Panc1 (cell line): ENCODE results near the gene SOHLH2. TPM values are rescaled to one million over a fixed set of nuclear protein-coding genes. Genes with fewer than 3 reads are reported as not detected.

ENCODE experiments used
- ATAC-seq: fragments of 200-7000 bp; cut with Tn5 transposase; 2 replicates; pipeline ENCODE4 v1.9.1; 2020; ENCODE audit warnings: mild to moderate bottlenecking, moderate library complexity
- BruUV-seq: library from RNA; stranded (reverse); fragments of 400-500 nt; replicated peaks from 2 replicates; lab custom pipeline; 2021; lab: Mats Ljungman, UMichigan
- CTCF ChIA-PET: fragments of 300-600 bp; sonication (Branson Sonifier 250); formaldehyde crosslinking; loops from one replicate; lab custom pipeline; 2022; ENCODE audit warnings: antibody characterized with exemption; lab: Charles Lee
- POLR2A ChIA-PET: fragments of 300-600 bp; sonication (Branson Sonifier 250); formaldehyde crosslinking; loops from one replicate; lab custom pipeline; 2022; ENCODE audit warnings: antibody characterized with exemption; lab: Charles Lee
- DNase-seq: peaks from one replicate; pipeline ENCODE4 v3.0.0-alpha.2; 2010; ENCODE audit warnings: low read depth, low spot score
- H3K27ac ChIP-seq: 2 replicates; pipeline ENCODE4 v1.5.1; 2011; ENCODE audit warnings: mild to moderate bottlenecking, low read length, inconsistent platforms
- H3K27me3 ChIP-seq: fragments of 200-500 bp; sonication (Bioruptor generic); 2 replicates; pipeline ENCODE4 v1.6.0; 2014; ENCODE audit warnings: low read length, inconsistent platforms; ENCODE audit not compliant: control insufficient read depth, insufficient read depth
- H3K36me3 ChIP-seq: fragments of 200-500 bp; sonication (Bioruptor generic); 2 replicates; pipeline ENCODE4 v1.5.1; 2014; ENCODE audit warnings: inconsistent platforms, mild to moderate bottlenecking, low read length, moderate library complexity; ENCODE audit not compliant: control insufficient read depth, insufficient read depth
- H3K4me1 ChIP-seq: 2 replicates; pipeline ENCODE4 v1.5.1; 2011; ENCODE audit warnings: inconsistent platforms, mild to moderate bottlenecking, low read length, moderate library complexity; ENCODE audit not compliant: control insufficient read depth, insufficient read depth
- H3K4me3 ChIP-seq, 2 experiments: 2 replicates each; pipeline ENCODE4 v1.5.1; 2011 to 2012; ENCODE audit warnings: low read depth in 2 of 2, low read length in 2 of 2, mild to moderate bottlenecking in 2 of 2, inconsistent platforms in 1 of 2, moderate library complexity in 1 of 2
- H3K9me3 ChIP-seq: fragments of 200-500 bp; sonication (Bioruptor generic); 2 replicates; pipeline ENCODE4 v1.5.1; 2014; ENCODE audit warnings: low read depth, mild to moderate bottlenecking, inconsistent platforms, low read length, moderate library complexity; ENCODE audit not compliant: control insufficient read depth, insufficient read depth
- CTCF ChIP-seq: fragments of 450-650 bp; IDR thresholded peaks from 2 replicates; pipeline ENCODE4 v1.5.1; 2017; ENCODE audit warnings: mild to moderate bottlenecking
- POLR2AphosphoS5 ChIP-seq: IDR thresholded peaks from 2 replicates; pipeline ENCODE4 v1.6.1; 2012; ENCODE audit warnings: mild to moderate bottlenecking, low read depth, low read length, moderate library complexity
- SIN3A ChIP-seq: IDR thresholded peaks from 2 replicates; pipeline ENCODE4 v1.6.1; 2012; ENCODE audit warnings: low read depth, mild to moderate bottlenecking, low read length, moderate library complexity, borderline replicate concordance; ENCODE audit not compliant: insufficient read depth
- TCF7L2 ChIP-seq: IDR thresholded peaks from 2 replicates; pipeline ENCODE4 v1.6.1; 2011; ENCODE audit warnings: mild to moderate bottlenecking, low read depth, low read length, inconsistent platforms
- in situ Hi-C: cut with HindIII; loops from 2 replicates; pipeline ENCODE4 v1.10.0; 2016; ENCODE audit warnings: low sequenced_read_pairs, low pct_unique_long_range_greater_than_20kb
- intact Hi-C: fragments of 100-400 bp; cut with micrococcal nuclease; formaldehyde crosslinking; loops from one replicate; pipeline ENCODE4 v1.10.0; 2022; ENCODE audit not compliant: unreplicated experiment
- total RNA-seq: library from RNA; stranded (reverse); gene quantifications from one replicate; pipeline ENCODE4 v1.2.1, GENCODE V29; 2021; ENCODE audit not compliant: unreplicated experiment
- TF ChIP-seq, protein P1 (sequence below), 2 experiments: IDR thresholded peaks; 2 replicates each; pipeline ENCODE4 v1.6.1; 2011 to 2012; ENCODE audit warnings: low read depth in 2 of 2, control low read depth in 1 of 2, low read length in 1 of 2, mild to moderate bottlenecking in 1 of 2, moderate library complexity in 1 of 2; ENCODE audit not compliant: insufficient read depth in 1 of 2

Gene SOHLH2
- total RNA-seq, 1 experiment from 2014 or later, result 0.08 TPM

DNA sequence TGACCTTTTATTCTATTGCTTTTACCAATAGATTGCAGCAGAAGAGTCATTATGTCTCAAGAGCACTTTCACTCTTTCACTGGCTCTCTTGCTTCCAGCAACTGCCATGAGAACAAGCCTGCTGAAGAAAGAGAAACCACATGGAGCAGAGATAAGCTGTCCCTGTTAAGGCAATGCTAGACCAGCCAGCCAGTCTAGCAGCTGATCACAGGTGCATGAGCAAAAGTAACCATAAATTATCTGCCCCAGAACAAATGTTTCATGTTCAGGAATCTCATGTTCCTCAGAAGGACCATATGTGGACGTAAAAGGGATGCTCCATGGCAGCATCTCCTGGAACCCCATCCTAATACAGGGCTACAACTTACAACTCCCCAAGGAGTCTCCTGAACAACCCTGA, 62.8 kb downstream of the SOHLH2 start:
- Histone ChIP-seq H3K27me3 (no peaks in the 10 kb centered on the region), H3K4me1 (no peaks in the 10 kb centered on the region), H3K4me3 (no peak overlapping the region), H3K27ac (no peak overlapping the region), H3K36me3 (no peaks in the 10 kb centered on the region), H3K9me3 (no peaks in the 10 kb centered on the region)
- TF ChIP-seq, protein P1, sequence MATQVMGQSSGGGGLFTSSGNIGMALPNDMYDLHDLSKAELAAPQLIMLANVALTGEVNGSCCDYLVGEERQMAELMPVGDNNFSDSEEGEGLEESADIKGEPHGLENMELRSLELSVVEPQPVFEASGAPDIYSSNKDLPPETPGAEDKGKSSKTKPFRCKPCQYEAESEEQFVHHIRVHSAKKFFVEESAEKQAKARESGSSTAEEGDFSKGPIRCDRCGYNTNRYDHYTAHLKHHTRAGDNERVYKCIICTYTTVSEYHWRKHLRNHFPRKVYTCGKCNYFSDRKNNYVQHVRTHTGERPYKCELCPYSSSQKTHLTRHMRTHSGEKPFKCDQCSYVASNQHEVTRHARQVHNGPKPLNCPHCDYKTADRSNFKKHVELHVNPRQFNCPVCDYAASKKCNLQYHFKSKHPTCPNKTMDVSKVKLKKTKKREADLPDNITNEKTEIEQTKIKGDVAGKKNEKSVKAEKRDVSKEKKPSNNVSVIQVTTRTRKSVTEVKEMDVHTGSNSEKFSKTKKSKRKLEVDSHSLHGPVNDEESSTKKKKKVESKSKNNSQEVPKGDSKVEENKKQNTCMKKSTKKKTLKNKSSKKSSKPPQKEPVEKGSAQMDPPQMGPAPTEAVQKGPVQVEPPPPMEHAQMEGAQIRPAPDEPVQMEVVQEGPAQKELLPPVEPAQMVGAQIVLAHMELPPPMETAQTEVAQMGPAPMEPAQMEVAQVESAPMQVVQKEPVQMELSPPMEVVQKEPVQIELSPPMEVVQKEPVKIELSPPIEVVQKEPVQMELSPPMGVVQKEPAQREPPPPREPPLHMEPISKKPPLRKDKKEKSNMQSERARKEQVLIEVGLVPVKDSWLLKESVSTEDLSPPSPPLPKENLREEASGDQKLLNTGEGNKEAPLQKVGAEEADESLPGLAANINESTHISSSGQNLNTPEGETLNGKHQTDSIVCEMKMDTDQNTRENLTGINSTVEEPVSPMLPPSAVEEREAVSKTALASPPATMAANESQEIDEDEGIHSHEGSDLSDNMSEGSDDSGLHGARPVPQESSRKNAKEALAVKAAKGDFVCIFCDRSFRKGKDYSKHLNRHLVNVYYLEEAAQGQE (IDR thresholded peaks at IDR 0.05; ENCODE audit: insufficient read depth in 1 of 2, low read depth in 2 of 2, low read length in 1 of 2), result no peak
- TF ChIP-seq CTCF, result no peak
- no peak for TF ChIP-seq SIN3A
- ChIA-PET CTCF (no interaction called here), POLR2A (no interaction called here)
- intact Hi-C loops, result no loop called here
- in situ Hi-C loops, result no loop called here
- DNase-seq, result no peak
- ATAC-seq, result no peak
- BruUV-seq, result no TSS peak

DNA sequence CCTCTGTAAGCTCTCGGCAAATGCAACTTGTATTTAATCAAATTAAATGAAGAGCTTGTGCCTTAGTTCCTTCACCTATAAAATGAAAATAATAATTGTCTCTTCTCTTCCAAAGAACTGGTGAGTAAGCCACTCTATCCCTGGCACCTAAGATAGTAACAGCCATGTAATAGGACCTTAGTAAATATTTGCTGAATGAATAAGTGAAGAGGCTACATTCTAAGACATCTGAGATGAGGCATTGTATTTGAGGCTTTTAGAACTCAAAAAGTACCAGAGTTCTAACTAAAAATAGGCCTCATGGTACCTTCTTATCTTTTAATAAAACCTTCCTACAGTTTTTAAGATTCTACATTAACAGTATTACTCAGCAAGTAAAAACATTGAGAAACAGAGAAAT, 65.9 kb downstream of the SOHLH2 start:
- DNase-seq, result no peak

More for the DNA sequence above, 65.9 kb downstream of the SOHLH2 start:
- Histone ChIP-seq H3K27me3 (no peaks in the 10 kb centered on the region), H3K36me3 (no peaks in the 10 kb centered on the region), H3K4me3 (no peak overlapping the region), H3K4me1 (no peaks in the 10 kb centered on the region), H3K27ac (no peak overlapping the region), H3K9me3 (no peaks in the 10 kb centered on the region)
- in situ Hi-C loops (no loop called here), intact Hi-C loops (no loop called here)
- TF ChIP-seq SIN3A (no peak), CTCF (no peak), TCF7L2 (no peak), POLR2AphosphoS5 (no peak)
- TF ChIP-seq, protein P1 (IDR thresholded peaks at IDR 0.05; ENCODE audit: insufficient read depth in 1 of 2, low read depth in 2 of 2, low read length in 1 of 2), result no peak
- ChIA-PET CTCF (no interaction called here), POLR2A (no interaction called here)
- no TSS peak for BruUV-seq
- no peak for ATAC-seq
